Fibroblast of peridontal ligament (primary cell): Measurements from ENCODE around the gene DUSP2.

ENCODE experiments used
- DNase-seq: peaks from one replicate; pipeline ENCODE4 v3.0.0-alpha.2; 2010; ENCODE audit errors: extremely low read depth

Gene DUSP2

GRCh38 chr2:96102596-96103186 is 42.5 kb downstream of the DUSP2 start:
- DNase-seq: no peak

GRCh38 chr2:96100893-96101304 is 44.3 kb downstream of the DUSP2 start:
- no peak for DNase-seq

- no peak for DNase-seq
Observed at GRCh38 chr2:96099861-96100798, 45.1 kb downstream of the DUSP2 start.

- DNase-seq: no peak
Observed at GRCh38 chr2:96098900-96099590, 46.2 kb downstream of the DUSP2 start.

- DNase-seq: no peak
Observed at GRCh38 chr2:96097951-96098823, 47.1 kb downstream of the DUSP2 start.

- DNase-seq: no peak
Observed at GRCh38 chr2:96097441-96097840, 47.8 kb downstream of the DUSP2 start.

- no peak for DNase-seq
Observed at GRCh38 chr2:96095116-96095636, 50.1 kb downstream of the DUSP2 start.

- no peak for DNase-seq
Observed at GRCh38 chr2:96093528-96093927, 51.7 kb downstream of the DUSP2 start.
